ENCODE results near the gene RAB30. TPM values are rescaled to one million over a fixed set of nuclear protein-coding genes. Genes with fewer than 3 reads are reported as not detected.

RAB30 gene
- total RNA-seq, result 10 to 100 TPM; 29.8 to 57.1 (median 33.9) TPM

- Histone ChIP-seq H3K27ac (peak within 1 kb of the TSS; percentile 87 to 98 (median 96)), H3K4me3 (peak within 1 kb of the TSS; percentile 73 to 90 (median 83)), H3K9me3 (no peaks in the 10 kb centered on the region), H3K36me3 (peaks cover 0 to 5% of the 10 kb centered on the region in 2 donors), H3K4me1 (peaks cover 42 to 54% of the 10 kb centered on the region in 2 donors), H3K27me3 (no peaks in the 10 kb centered on the region)
- ATAC-seq, result peak; percentile 95 to 97
- in situ Hi-C loops (cut with MboI; ENCODE audit: low sequenced_read_pairs in 4 of 4), result loop anchor here in 3 of 4 donors (10.0 to 25.0 kb wide), 5 partner anchors 83 to 213 kb away; partner anchors contain the start of genes PCF11 (in 2 of the 3), CCDC90B (in 1 of the 3), DDIAS (in 1 of the 3) and PRCP (in 1 of the 3)
- peak; percentile 99 for DNase-seq
- intact Hi-C loops (cut with DNase I; ENCODE audit: low total_unique reads), result loop anchor here (1.0 to 10.0 kb wide), 8 partner anchors 21 to 215 kb away; partner anchors contain the start of genes CCDC90B, DDIAS and PRCP
- TF ChIP-seq CTCF (IDR thresholded peaks at IDR 0.05 in 4 of 5, conservative IDR thresholded peaks at IDR 0.05 in 1 of 5) (no peak), POLR2A (IDR thresholded peaks at IDR 0.05) (peak; percentile 91 to 94)
Observed at GRCh38 chr11:83071567-83072349, at the start of gene RAB30. TSS of gene RAB30 (minus strand) at chr11:83071897. CDS start at chr11:82997316, 74,581 bp downstream.

- intact Hi-C loops (cut with DNase I; ENCODE audit: low total_unique reads), result no loop called here
- no peak for ATAC-seq
Observed at GRCh38 chr11:83120327-83120726, 48.6 kb upstream of the RAB30 start.

GRCh38 chr11:83119216-83119615, 47.5 kb upstream of the RAB30 start:
- in situ Hi-C loops (cut with MboI; ENCODE audit: low sequenced_read_pairs in 4 of 4) (no loop called here), intact Hi-C loops (cut with DNase I; ENCODE audit: low total_unique reads) (no loop called here)
- no peaks in the 10 kb centered on the region for H3K27me3 ChIP-seq
- TF ChIP-seq POLR2A (IDR thresholded peaks at IDR 0.05), result no peak
- no peak for TF ChIP-seq CTCF (IDR thresholded peaks at IDR 0.05 in 4 of 5, conservative IDR thresholded peaks at IDR 0.05 in 1 of 5)
- H3K9me3 ChIP-seq, result no peaks in the 10 kb centered on the region
- DNase-seq, result no peak
- no peak overlapping the region for H3K27ac ChIP-seq
- H3K36me3 ChIP-seq, result no peaks in the 10 kb centered on the region
- ATAC-seq, result no peak
- peaks cover 0 to 3% of the 10 kb centered on the region in 2 donors for H3K4me1 ChIP-seq
- no peak overlapping the region for H3K4me3 ChIP-seq

More at GRCh38 chr11:83120327-83120726, 48.6 kb upstream of the RAB30 start:
- no peak for TF ChIP-seq POLR2A (IDR thresholded peaks at IDR 0.05)
- TF ChIP-seq CTCF (IDR thresholded peaks at IDR 0.05 in 4 of 5, conservative IDR thresholded peaks at IDR 0.05 in 1 of 5), result no peak
- no peaks in the 10 kb centered on the region for H3K36me3 ChIP-seq
- in situ Hi-C loops (cut with MboI; ENCODE audit: low sequenced_read_pairs in 4 of 4), result no loop called here
- H3K27me3 ChIP-seq, result no peaks in the 10 kb centered on the region
- no peak for DNase-seq
- no peak overlapping the region for H3K27ac ChIP-seq
- H3K9me3 ChIP-seq, result no peaks in the 10 kb centered on the region
- H3K4me1 ChIP-seq, result peaks cover 0 to 3% of the 10 kb centered on the region in 2 donors
- no peak overlapping the region for H3K4me3 ChIP-seq

GRCh38 chr11:83118814-83119213, 47.1 kb upstream of the RAB30 start:
- DNase-seq, result no peak

More at GRCh38 chr11:83118814-83119213, 47.1 kb upstream of the RAB30 start:
- Histone ChIP-seq H3K27me3 (no peaks in the 10 kb centered on the region), H3K4me3 (no peak overlapping the region), H3K27ac (no peak overlapping the region), H3K36me3 (no peaks in the 10 kb centered on the region), H3K9me3 (no peaks in the 10 kb centered on the region), H3K4me1 (peaks cover 0 to 3% of the 10 kb centered on the region in 2 donors)
- no peak for ATAC-seq
- TF ChIP-seq POLR2A (IDR thresholded peaks at IDR 0.05) (no peak), CTCF (IDR thresholded peaks at IDR 0.05 in 4 of 5, conservative IDR thresholded peaks at IDR 0.05 in 1 of 5) (no peak)
- intact Hi-C loops (cut with DNase I; ENCODE audit: low total_unique reads), result no loop called here
- in situ Hi-C loops (cut with MboI; ENCODE audit: low sequenced_read_pairs in 4 of 4), result no loop called here

All from gastrocnemius medialis (tissue), 4 donors.